Epithelial cell of proximal tubule (primary cell): ENCODE data around the gene IRAK1. TPM values are rescaled to one million over a fixed set of nuclear protein-coding genes. Genes with fewer than 3 reads are reported as not detected.

Source experiments
- DNase-seq: peaks from one replicate; pipeline ENCODE4 v3.0.0-alpha.2; 2011; ENCODE audit warnings: low read depth
- H3K4me3 ChIP-seq: 2 replicates; pipeline ENCODE4 v1.5.1; 2011; ENCODE audit warnings: low read depth, mild to moderate bottlenecking, low read length
- total RNA-seq: library from RNA; depleted of rRNA; stranded (reverse); fragments of >200 nt; gene quantifications from 2 replicates; pipeline ENCODE4 v1.2.3, GENCODE V29; 2015
- TF ChIP-seq, protein P1 (sequence below): conservative IDR thresholded peaks from 2 replicates; pipeline ENCODE4 v1.5.1; 2012; ENCODE audit warnings: low read depth, mild to moderate bottlenecking, low read length

The IRAK1 gene
- total RNA-seq, 1 donor from 2014 or later, result 131 TPM

DNA sequence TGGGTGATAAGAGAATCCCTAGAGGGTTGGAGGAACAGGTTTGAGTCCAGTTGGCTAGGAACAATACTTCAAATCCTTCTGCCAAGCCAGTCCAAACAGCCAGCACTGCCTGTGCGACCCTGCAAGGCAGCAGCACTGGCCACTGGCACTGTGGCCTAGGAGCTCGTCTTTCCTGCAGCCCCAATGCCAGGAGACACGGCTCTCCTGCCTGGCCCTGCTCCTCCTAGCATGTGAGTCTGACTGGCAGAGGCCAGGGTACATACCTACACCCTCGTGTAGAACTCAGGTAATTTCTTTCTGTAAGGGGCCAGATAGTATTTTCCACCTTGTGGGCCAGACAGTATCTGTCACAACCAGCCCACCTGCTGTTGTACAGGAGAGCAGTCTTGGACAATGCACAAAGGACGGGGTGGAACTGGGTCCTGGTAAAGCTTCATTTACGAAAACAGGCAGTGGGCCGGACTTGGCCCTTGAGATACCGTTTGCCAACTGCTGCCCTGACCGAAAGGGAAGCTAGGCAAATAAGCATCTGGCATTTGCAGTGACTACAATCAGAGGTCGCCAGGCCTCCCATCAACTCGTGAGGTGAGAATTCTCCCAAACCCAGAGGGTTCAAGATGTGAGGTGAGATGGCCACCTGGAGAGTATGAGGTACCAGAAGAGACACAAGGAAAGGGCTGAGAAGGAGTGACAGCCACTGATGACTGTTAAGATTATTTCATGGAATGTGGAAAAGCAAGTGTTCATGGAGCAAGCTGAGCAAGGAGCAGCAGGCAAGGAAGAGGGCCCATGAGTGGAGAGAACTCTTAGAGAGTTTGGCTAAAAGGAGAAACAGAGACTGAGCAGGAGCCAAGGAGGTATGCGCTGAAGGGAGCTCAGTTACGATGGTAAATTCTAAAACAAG lies 29.8 kb upstream of the IRAK1 start:
- H3K4me3 ChIP-seq, result no peak overlapping the region
- DNase-seq, result no peak
- TF ChIP-seq, protein P1, sequence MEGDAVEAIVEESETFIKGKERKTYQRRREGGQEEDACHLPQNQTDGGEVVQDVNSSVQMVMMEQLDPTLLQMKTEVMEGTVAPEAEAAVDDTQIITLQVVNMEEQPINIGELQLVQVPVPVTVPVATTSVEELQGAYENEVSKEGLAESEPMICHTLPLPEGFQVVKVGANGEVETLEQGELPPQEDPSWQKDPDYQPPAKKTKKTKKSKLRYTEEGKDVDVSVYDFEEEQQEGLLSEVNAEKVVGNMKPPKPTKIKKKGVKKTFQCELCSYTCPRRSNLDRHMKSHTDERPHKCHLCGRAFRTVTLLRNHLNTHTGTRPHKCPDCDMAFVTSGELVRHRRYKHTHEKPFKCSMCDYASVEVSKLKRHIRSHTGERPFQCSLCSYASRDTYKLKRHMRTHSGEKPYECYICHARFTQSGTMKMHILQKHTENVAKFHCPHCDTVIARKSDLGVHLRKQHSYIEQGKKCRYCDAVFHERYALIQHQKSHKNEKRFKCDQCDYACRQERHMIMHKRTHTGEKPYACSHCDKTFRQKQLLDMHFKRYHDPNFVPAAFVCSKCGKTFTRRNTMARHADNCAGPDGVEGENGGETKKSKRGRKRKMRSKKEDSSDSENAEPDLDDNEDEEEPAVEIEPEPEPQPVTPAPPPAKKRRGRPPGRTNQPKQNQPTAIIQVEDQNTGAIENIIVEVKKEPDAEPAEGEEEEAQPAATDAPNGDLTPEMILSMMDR, result no peak

DNA sequence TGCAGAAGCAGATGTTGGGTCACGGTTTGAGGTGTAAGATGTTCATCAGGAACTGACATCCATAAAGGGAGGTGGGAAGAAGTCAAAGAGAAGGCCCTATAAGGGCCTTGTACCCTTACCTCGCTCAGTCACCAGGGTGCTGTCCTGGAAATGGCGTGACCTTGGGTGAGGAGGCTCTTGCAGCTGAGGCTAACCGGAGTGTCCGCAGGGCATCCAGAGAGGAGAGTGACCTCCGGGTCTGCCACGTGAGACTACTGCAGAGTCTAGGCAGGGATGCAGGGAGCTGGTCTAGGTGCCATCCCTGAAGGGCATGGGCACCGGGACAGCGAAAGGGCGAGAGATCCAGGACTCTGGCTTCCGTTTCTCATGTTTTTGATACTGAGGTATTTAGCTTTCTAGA lies 28.7 kb upstream of the IRAK1 start:
- DNase-seq, result no peak
- no peak overlapping the region for H3K4me3 ChIP-seq
- TF ChIP-seq, protein P1, result no peak

DNA sequence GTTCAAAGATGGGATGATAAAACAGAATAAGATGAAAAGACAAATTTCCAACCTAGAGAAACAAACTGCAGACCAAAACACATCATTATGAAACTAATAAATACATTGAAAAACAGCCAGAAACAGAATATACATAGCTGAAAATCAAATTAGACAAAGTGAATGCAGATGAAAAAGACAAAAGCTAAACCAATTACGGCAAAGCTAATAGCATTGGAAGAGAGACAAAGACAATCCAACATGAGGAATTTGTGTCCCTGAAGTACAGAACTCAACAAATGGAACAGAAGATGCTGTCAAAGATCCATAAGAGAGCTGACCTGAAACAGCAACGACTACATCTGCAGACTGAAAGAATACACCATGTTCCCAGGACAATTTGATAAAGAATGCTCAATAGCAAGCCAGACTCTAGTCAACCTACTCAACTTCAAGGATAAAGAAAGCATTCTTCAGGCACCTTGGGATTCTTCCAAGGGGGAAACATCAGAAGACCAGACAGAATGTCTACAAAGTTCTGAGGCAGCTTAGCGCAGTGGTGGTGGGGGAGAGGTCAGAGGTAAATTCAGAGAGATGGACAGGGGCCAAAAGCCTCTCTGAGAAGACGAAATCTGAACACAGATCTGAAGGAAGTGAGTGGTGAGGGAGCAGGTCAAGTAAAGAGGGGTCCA lies 27.4 kb upstream of the IRAK1 start:
- no peak for DNase-seq
- TF ChIP-seq, protein P1, result no peak
- H3K4me3 ChIP-seq, result no peak overlapping the region

DNA sequence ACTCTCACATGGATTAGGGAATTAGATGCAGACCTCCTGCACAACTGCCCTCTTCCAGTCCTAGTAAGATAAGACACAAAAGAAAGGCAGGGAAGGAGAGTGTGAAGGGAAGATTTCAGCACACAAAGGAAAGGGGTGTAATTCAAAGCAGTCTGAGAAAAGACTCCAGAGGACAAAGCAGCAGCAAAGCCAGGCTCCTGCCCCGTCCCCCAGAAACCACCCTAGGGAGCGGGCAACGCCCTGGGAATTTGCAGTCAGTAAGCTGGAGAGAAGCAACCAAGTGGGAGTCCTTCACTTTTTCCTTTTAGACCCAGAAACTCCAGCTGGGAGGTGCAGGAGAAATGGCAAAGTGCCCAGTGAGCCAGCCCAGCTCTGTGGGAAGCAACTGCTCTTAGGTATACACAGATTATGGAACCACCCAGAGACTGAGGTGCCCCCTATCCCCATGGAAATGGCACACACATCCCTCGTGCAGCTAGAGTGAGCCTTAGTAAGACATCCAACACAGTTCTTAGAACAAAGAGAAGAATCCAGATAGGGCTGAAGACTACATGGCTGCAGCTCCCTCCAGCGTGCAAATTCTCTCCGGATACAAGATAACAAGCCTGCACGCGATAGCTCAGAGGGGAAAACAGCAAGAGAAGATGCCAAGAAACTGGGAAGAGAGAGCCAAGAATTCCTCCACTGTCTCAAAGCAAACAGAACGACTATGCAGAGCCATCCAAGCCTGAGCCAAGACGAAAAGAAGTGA lies 26.5 kb upstream of the IRAK1 start:
- no peak for DNase-seq
- TF ChIP-seq, protein P1, result peak; percentile 15
- H3K4me3 ChIP-seq, result no peak overlapping the region

DNA sequence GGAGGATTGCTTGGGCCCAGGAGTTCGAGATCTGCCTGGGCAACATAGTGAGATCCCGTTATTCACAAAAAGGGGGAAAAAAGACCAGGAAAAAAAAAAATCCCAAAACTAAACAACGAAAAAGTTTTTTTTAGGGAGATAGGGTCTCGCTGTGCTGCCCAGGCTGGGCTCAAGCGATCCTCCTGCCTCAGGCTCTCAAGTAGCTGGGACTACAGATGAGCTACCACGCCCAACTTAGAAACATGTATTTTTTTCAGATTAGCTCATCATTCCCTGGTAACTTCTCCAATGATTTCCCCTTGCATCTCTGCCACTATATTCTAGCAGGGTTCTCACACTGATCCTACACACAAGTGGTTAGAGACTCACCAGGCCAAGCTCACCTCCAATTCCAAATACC lies 24.4 kb upstream of the IRAK1 start:
- no peak for DNase-seq
- TF ChIP-seq, protein P1, result no peak
- no peak overlapping the region for H3K4me3 ChIP-seq

DNA sequence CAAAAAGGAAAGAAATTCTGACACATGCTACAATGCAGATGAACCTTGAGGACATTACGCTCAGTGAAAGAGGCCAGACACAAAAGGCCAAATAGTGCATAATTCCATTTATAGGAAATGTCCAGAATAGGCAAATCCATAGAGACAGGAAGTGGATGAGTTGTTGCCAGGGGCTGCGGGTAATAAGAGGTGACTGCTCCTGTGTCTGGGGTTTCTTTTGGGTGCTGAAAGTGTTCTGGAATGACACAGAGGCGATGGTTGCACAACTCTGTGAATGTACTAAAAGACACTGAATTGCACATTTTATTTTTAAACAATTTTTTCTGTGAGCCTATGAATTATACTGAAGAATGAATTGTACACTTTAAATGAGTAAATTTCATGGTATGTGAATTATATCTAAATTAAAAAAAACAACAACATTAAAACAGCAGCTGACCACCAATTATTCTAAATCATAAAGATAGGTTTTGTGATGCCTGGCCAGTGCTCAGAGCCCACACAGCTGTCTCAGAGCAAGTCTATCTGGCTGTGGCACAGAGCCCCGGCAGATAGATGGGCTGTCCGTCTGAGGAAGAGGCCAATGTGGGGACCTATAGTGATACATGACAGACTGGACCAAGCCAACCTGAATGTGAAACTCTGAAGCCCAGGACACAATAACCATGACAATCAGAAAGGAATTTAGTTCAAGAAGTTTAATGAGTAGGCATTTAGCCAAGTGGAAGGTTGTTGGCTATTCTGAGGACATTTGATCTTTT lies 23.5 kb upstream of the IRAK1 start:
- TF ChIP-seq, protein P1, result no peak
- no peak overlapping the region for H3K4me3 ChIP-seq
- no peak for DNase-seq
